ENCODE results near the gene SLC26A11.
A peak's percentile ranks its signal among the peaks of the same experiment; 100 is the strongest.
"Not testable (repeated sequence)": the region's sequence is repeated elsewhere in the genome, so short reads cannot be mapped to it uniquely, and the experiment has no call there.

Gene SLC26A11

GRCh38 chr17:80243526-80244433 lies 23.6 kb downstream of the SLC26A11 start:
- peak; percentile 9 for FAIRE-seq
- DNase-seq (ENCODE audit: low spot score): no peak

DNA sequence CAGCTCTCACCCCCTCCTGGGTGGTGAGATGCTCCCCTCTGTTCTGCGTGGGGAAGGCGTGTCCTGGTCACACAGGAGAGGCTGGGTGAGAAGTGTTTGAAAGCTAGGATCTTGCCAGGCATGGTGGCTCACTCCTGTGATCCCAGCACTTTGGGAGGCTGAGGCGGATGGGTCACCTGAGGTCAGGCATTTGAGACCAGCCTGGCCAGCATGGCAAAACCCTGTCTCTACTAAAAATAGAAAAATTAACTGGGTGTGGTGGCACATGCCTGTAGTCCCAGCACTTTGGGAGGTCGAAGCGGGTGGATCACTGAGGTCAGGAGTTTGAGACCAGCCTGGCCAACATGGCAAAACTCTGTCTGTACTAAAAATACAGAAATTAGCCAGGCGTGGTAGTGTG lies 24.2 kb downstream of the SLC26A11 start:
- FAIRE-seq; DNase-seq (ENCODE audit: low spot score): not testable (repeated sequence)

GRCh38 chr17:80244871-80245509 lies 24.8 kb downstream of the SLC26A11 start:
- DNase-seq (ENCODE audit: low spot score) (no peak), FAIRE-seq (no peak)

DNA sequence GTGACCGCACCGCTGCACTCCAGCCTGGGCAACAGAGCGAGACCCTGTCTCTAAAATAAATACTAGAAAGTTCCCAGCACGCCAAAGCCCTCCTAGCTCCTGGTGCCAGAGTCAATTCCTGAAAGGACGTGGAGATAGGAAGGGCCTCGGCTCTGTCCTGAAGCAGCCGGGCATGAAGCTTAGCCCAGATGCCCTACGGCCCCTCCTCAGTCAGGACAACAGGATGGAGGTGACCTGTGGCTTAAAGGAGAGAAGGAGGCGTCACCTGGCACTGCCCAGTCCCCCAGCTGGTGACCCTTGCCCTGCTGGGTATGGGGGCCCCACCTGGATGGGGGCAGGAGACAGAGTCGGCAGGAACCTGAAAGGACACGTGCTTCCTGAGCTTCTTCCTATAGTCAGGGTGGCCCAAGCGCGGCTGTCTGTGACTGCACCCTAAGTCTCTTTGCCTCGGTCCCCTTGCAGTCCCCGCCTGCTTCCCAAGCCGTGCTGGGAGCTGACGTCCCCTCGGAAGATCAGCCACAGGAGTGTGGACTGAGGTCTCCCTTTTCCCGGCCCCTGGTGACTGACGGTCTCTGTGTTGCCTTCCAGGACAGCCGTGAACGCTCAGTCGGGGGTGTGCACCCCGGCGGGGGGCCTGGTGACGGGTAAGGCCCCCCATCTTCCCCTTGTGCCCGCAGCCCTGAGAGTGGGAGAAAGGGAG lies 25.5 kb downstream of the SLC26A11 start:
- DNase-seq (ENCODE audit: low spot score) (no peak), FAIRE-seq (no peak)

DNA sequence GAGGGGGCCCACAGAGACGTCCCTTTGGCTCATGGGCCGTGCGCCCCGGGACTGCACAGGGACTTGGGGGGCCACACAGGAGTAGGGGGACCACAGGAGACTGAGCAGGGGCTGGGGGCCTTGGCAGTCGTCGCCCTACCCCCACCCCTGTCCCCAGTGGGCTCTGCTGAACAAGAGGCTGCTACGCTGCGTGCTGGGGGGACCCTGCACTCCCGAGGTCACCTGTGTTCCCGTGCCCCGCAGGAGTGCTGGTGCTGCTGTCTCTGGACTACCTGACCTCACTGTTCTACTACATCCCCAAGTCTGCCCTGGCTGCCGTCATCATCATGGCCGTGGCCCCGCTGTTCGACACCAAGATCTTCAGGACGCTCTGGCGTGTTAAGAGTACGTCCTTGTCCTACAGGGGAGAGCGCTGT lies 26.0 kb downstream of the SLC26A11 start:
- no peak for DNase-seq (ENCODE audit: low spot score)
- no peak for FAIRE-seq

- no peak for DNase-seq (ENCODE audit: low spot score)
- no peak for FAIRE-seq
Measured at GRCh38 chr17:80246726-80247125, 26.5 kb downstream of the SLC26A11 start.

DNA sequence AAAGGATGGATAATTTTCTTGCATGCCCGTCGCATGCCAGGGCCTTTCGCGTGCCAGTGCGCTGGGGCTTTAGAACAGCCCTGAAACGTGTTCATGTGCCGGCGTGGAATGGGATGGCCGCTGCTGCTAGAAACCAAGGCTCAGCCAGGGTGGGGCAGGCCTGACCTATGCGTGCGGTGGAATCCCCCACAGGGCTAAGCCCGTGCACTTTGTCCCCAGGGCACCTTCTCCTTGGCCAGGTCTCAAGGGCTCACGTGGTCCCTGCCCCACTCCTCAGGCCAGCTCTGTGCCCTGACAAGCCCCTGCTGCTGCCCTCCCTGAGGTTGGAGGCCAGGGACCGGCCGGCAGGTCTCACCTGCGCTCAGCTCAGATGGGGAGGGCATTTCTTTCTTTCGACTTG lies 27.3 kb downstream of the SLC26A11 start:
- DNase-seq (ENCODE audit: low spot score) (no peak), FAIRE-seq (no peak)

- no peak for FAIRE-seq
- DNase-seq (ENCODE audit: low spot score): no peak
Measured at GRCh38 chr17:80248001-80248893, 28.0 kb downstream of the SLC26A11 start.

DNA sequence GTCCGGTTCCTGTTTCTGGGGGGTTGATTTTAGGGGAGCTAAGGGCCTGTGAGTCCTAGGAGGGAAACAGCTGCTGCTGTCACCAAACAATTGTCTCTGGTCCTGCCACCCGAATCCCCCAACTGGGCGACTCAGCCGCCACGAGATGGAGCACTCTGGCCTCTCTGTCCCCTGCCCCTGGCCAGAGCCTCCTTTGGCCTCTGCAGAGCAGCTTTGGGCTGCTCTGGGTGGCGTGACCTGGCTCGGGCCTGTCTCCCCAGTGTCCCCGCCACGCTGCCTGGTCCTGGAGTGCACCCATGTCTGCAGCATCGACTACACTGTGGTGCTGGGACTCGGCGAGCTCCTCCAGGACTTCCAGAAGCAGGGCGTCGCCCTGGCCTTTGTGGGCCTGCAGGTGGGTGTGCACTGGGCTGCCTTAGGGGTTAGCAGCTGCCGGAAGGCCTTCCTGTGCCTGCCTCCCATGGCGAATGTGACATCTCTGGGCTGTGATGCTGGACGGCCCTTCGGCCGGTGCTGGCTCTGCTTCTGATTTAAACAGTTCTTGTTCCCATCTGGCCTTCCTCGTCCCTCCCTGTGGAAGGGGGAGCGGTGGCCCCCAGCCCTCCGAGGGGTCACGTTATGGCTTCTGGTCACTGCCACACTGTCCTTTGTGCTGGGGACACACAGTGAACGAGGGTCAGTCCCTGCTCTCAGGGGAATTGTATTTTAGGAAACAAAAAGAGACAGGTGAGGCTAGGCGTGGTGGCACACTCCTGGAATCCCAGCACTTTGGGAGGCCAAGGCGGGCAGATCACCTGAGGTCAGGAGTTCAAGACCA lies 28.9 kb downstream of the SLC26A11 start:
- FAIRE-seq: peak; percentile 71
- DNase-seq (ENCODE audit: low spot score): no peak

GRCh38 chr17:80251966-80252365 lies 31.7 kb downstream of the SLC26A11 start:
- no peak for DNase-seq (ENCODE audit: low spot score)
- peak; percentile 13 for FAIRE-seq

DNA sequence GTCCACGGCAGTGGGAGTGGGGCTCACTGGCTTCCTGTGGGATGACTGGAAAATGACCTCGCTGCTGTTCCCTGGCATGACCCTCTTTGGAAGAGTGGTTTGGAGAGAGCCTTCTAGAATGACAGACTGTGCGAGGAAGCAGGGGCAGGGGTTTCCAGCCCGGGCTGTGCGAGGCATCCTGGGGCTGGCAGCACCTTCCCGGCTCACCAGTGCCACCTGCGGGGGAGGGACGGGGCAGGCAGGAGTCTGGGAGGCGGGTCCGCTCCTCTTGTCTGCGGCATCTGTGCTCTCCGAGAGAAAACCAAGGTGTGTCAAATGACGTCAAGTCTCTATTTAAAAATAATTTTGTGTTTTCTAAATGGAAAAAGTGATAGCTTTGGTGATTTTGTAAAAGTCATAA lies 32.6 kb downstream of the SLC26A11 start:
- FAIRE-seq (no peak), DNase-seq (ENCODE audit: low spot score) (peak; percentile 61)

DNA sequence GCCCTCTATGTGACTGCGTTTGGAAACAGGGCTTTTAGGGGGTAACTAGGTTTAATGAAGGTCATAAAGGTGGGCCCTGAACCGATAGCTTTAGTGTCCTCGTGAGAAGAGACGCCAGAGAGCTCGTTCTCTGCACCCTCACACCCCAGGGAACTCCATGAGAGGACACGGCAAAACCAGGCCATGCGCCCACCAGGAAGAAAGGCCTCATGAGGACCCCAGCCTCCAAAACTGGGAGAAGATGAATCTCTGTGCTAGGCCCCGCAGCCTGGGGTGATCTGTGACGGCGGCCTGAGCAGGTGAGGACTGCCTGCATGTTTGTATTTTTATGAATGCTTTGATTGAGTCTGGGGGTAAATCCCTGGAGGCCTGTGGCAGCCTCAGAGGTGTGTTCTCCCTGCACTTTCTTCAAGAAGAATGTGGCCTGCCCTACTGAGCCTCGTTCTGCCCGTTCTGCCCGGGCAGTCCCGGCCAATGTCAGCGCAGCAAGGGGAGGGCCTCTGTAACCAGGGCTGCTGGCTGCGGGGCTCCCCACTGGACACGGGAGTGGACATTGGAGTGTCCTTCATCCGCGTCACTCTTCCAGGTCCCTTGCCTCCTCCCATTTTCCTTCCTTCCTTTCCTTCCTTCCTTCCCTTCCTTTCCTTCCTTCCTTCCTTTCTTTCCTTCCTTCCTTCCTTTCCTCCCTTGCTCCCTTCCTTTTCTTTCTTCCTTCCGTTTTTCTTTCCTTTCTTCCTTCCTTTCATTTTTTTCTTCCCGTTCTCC lies 33.6 kb downstream of the SLC26A11 start:
- FAIRE-seq (no peak), DNase-seq (ENCODE audit: low spot score) (no peak)

GRCh38 chr17:80254396-80255251 lies 34.4 kb downstream of the SLC26A11 start:
- FAIRE-seq (peak; percentile 90), DNase-seq (ENCODE audit: low spot score) (peak; percentile 91)

DNA sequence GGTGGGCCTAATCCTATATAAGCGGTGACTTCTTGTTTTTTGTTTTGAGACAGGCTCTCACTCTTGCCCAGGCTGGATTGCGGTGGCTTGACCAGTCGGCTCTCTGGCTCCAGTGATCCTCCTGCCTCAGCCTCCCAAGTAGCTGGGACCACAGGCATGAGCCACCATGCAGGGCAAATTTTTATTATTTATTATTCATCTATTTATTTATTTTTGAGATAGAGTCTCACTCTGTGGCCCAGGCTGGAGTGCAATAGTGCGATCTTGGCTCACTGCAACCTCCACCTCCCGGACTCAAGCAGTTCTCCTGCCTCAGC lies 35.8 kb downstream of the SLC26A11 start:
- DNase-seq (ENCODE audit: low spot score) (no peak), FAIRE-seq (no peak)

- FAIRE-seq: no peak
- DNase-seq (ENCODE audit: low spot score): no peak
Measured at GRCh38 chr17:80257716-80258213, 37.5 kb downstream of the SLC26A11 start.

- not testable (repeated sequence) for DNase-seq (ENCODE audit: low spot score); FAIRE-seq
Measured at GRCh38 chr17:80258296-80258695, 38.1 kb downstream of the SLC26A11 start.

- no peak for DNase-seq (ENCODE audit: low spot score)
Measured at GRCh38 chr17:80259457-80260068, 39.3 kb downstream of the SLC26A11 start.

GRCh38 chr17:80260069-80260535 lies 39.9 kb downstream of the SLC26A11 start:
- FAIRE-seq: no peak
- peak; percentile 96 for DNase-seq (ENCODE audit: low spot score)

More at GRCh38 chr17:80259457-80260068, 39.3 kb downstream of the SLC26A11 start:
- no peak for FAIRE-seq
